Mesenteric fat pad (tissue), 1 donor: ENCODE data around the gene TSLP. TPM values are rescaled to one million over a fixed set of nuclear protein-coding genes. Genes with fewer than 3 reads are reported as not detected.

Experiments used
- DNase-seq: peaks from one replicate; pipeline ENCODE4 v3.0.0-alpha.2; 2020; ENCODE audit warnings: low spot score
- long read RNA-seq: library from polyadenylated mRNA; unstranded; transcript quantifications from one replicate; pipeline ENCODE4 v2.0.0, GENCODE V29; 2020
- total RNA-seq: library from RNA; stranded (reverse); fragmentation: NEBNext Ultra II Directional; extraction: Animal tissue kit (Norgen Biotek cat#: 25700); gene quantifications from one replicate; pipeline ENCODE4 v1.2.1, GENCODE V29; 2021
- donor health status: DM: yes; HTN: yes; CAD: no.

Gene TSLP
- total RNA-seq, result 1.5 TPM
- long read RNA-seq, transcript TSLP-202 (2 exons, 2,411 nt), result major isoform, 6 of 6 reads
- long read RNA-seq, partial matches to known transcripts, result 0 of 6 reads
- long read RNA-seq, other reads (novel, unspliced or antisense), result 0 of 6 reads

GRCh38 chr5:111071413-111071812 is at the start of gene TSLP:
Gene TSLP, plus strand, starts transcription at chr5:111071713. Its CDS starts 178 bp downstream, at chr5:111071891.
- DNase-seq, result no peak

GRCh38 chr5:111022301-111022700 is 49.2 kb upstream of the TSLP start:
- no peak for DNase-seq

GRCh38 chr5:111028865-111029264 is 42.6 kb upstream of the TSLP start:
- no peak for DNase-seq

- no peak for DNase-seq
These were observed 27.6 kb upstream of the TSLP start for GRCh38 chr5:111043712-111044506.

- DNase-seq, result no peak
These were observed 13.4 kb upstream of the TSLP start for GRCh38 chr5:111058064-111058463.

- DNase-seq, result no peak
These were observed 11.3 kb upstream of the TSLP start for GRCh38 chr5:111060169-111060568.

GRCh38 chr5:111061618-111062017 is 9.9 kb upstream of the TSLP start:
- DNase-seq, result no peak

GRCh38 chr5:111063709-111064322 is 7.7 kb upstream of the TSLP start:
- DNase-seq, result no peak

- no peak for DNase-seq
These were observed 5.1 kb upstream of the TSLP start for GRCh38 chr5:111066261-111066938.

GRCh38 chr5:111068213-111068612 is 3.3 kb upstream of the TSLP start:
- DNase-seq, result no peak

GRCh38 chr5:111069839-111070238 is 1.7 kb upstream of the TSLP start:
- no peak for DNase-seq

- no peak for DNase-seq
These were observed 1.0 kb upstream of the TSLP start for GRCh38 chr5:111070272-111071134.

- peak; percentile 91 for DNase-seq
These were observed 1.6 kb downstream of the TSLP start for GRCh38 chr5:111072949-111073682.

GRCh38 chr5:111074244-111074643 is 2.7 kb downstream of the TSLP start:
- no peak for DNase-seq

- no peak for DNase-seq
These were observed 4.0 kb downstream of the TSLP start for GRCh38 chr5:111075520-111075919.

- no peak for DNase-seq
These were observed 4.6 kb downstream of the TSLP start for GRCh38 chr5:111076091-111076490.

GRCh38 chr5:111077678-111078077 is 6.2 kb downstream of the TSLP start:
- no peak for DNase-seq

- no peak for DNase-seq
These were observed 8.3 kb downstream of the TSLP start for GRCh38 chr5:111079846-111080245.

GRCh38 chr5:111083323-111083722 is 11.8 kb downstream of the TSLP start:
- no peak for DNase-seq
